Measurements from ENCODE around the gene MRPL14.
A peak's percentile ranks its signal among the peaks of the same experiment; 100 is the strongest.
"Not testable (repeated sequence)": the region's sequence is repeated elsewhere in the genome, so short reads cannot be mapped to it uniquely, and the experiment has no call there.

The MRPL14 gene

DNA sequence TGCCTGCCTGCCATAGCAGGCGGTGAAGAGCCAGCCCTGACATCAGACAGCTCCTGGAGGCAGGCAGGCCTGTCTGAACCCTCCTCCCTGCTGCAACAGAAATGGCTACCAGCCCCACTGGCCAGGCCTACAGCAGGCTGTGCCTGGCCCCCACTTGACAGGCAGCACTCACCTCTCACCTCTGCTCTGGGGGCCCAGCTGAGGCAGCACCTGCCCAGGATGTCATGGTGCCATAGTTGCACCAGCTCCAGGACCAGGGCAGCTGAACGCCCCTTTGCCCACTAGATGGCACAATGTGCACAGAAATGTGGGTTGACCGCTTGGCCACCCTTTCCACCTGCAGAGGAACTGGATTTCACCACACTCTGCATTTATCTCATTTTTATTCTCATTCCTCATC is 30.6 kb downstream of the MRPL14 start:
- DNase-seq (ENCODE audit: extremely low read depth, low read depth): no peak
- TF ChIP-seq, protein P1, sequence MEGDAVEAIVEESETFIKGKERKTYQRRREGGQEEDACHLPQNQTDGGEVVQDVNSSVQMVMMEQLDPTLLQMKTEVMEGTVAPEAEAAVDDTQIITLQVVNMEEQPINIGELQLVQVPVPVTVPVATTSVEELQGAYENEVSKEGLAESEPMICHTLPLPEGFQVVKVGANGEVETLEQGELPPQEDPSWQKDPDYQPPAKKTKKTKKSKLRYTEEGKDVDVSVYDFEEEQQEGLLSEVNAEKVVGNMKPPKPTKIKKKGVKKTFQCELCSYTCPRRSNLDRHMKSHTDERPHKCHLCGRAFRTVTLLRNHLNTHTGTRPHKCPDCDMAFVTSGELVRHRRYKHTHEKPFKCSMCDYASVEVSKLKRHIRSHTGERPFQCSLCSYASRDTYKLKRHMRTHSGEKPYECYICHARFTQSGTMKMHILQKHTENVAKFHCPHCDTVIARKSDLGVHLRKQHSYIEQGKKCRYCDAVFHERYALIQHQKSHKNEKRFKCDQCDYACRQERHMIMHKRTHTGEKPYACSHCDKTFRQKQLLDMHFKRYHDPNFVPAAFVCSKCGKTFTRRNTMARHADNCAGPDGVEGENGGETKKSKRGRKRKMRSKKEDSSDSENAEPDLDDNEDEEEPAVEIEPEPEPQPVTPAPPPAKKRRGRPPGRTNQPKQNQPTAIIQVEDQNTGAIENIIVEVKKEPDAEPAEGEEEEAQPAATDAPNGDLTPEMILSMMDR (IDR thresholded peaks at IDR 0.05; ENCODE audit: low read depth, low read length, missing control alignments): peak; percentile 77
- no peak overlapping the region for H3K4me3 ChIP-seq (replicated peaks; ENCODE audit: low read depth, low read length)

DNA sequence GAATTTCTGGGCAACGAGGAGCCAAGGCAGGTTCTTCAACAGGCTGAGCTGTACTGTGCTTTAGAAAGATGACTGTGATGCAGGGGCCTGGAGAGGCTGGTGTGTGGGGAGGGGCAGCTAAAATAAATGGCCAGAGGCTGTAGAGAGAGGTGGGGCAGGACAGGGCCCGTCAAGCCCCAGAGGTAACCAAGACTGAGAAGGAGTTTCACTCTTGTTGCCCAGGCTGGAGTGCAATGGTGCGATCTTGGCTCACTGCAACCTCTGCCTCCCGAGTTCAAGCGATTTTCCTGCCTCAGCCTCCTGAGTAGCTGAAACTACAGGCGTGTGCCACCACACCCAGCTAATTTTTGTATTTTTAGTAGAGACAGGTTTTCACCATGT is 32.0 kb downstream of the MRPL14 start:
- DNase-seq (ENCODE audit: extremely low read depth, low read depth); H3K4me3 ChIP-seq (replicated peaks; ENCODE audit: low read depth, low read length): not testable (repeated sequence)

DNA sequence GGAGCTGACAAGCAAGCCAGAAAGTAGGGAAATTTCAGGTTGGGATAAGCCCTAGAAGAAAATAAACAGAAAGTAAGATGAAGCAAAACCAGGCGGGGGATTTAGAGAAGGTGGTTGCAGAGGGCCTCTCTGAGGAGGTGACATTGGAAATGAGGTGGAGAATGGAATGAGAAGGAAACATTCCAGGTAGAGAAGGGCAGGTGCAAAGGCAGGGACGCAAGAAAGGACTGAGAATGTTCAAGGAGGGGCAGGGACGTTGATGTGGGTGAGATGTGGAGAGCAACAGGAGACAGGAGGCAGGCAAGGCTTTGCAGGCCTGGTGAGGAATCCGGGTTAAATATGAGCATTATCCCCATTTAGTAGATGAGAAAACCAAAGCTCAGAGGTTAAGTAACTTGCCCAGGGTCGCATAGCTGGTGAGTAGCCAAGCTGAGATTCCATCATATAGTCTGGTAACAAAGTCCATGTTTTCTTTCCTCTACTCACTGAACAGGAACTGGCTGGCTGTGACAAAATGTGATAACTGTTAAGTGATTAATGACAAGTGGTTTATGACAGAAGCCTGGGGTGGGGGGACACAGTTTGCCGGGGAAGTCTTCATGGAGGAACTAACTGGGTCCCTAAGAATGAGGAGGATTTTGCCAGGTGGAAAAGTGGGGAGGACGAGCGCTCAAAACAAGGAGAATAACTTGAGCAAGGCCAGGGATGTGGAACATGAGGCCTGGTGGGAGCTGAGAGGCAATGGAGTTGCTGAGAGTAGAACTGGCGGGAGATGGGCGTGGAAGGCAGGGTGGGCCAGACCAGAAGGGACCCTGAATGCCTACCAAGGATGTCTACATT is 32.6 kb downstream of the MRPL14 start:
- H3K4me3 ChIP-seq (replicated peaks; ENCODE audit: low read depth, low read length): no peak overlapping the region
- TF ChIP-seq, protein P1 (IDR thresholded peaks at IDR 0.05; ENCODE audit: low read depth, low read length, missing control alignments): no peak
- DNase-seq (ENCODE audit: extremely low read depth, low read depth): no peak

DNA sequence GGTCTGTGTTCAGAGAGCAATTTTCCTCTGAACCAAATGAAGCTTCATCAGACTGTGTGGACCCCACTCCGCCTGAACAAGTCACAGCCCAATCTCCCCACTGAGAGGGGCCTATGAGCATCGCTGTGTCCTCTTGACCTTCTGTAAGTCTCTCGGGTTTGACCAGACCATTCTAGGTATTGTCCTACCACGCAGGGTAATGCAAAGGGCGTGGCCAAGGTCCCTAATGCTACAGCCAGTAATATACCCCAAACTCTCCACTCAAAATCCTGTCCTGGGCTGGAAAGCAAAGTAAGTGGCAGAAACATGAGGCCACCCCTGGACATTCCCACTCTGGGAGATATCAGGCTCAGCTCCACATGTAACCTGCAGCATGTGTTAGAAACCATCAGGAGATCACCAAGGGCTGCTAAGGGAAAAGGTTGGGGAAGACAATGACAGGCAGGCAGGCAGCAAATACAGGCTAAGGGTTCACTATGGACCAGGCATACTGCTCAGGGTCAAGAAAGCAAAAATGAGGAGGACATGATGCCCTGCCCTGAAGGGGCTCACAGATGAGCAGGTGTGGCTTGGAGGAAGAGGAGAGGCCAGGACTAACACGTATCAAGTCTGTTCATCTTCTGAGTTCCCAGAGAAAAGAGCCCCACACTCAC is 33.4 kb downstream of the MRPL14 start:
- no peak for DNase-seq (ENCODE audit: extremely low read depth, low read depth)

DNA sequence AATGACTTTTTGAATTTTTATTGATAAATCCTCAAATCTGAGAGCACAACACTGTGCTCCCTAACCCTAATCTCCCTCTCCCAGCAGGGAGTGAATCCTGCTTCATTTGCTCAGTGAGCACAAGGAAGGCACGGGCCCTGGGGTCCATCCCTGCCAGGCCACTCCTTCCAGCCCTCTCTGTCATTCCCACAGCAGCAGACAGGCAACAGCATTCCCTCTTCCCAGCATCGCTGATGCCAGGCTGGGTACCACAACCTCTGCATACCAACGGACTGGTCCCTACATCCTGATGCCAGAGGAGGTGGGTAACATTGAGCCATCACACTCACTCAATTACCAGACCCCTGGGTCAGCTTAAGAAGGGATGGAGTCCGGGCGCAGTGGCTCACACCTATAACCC is 34.2 kb downstream of the MRPL14 start:
- TF ChIP-seq, protein P1 (IDR thresholded peaks at IDR 0.05; ENCODE audit: low read depth, low read length, missing control alignments): no peak
- no peak overlapping the region for H3K4me3 ChIP-seq (replicated peaks; ENCODE audit: low read depth, low read length)
- no peak for DNase-seq (ENCODE audit: extremely low read depth, low read depth)

More for the DNA sequence above, 33.4 kb downstream of the MRPL14 start:
- no peak overlapping the region for H3K4me3 ChIP-seq (replicated peaks; ENCODE audit: low read depth, low read length)
- TF ChIP-seq, protein P1 (IDR thresholded peaks at IDR 0.05; ENCODE audit: low read depth, low read length, missing control alignments): no peak

DNA sequence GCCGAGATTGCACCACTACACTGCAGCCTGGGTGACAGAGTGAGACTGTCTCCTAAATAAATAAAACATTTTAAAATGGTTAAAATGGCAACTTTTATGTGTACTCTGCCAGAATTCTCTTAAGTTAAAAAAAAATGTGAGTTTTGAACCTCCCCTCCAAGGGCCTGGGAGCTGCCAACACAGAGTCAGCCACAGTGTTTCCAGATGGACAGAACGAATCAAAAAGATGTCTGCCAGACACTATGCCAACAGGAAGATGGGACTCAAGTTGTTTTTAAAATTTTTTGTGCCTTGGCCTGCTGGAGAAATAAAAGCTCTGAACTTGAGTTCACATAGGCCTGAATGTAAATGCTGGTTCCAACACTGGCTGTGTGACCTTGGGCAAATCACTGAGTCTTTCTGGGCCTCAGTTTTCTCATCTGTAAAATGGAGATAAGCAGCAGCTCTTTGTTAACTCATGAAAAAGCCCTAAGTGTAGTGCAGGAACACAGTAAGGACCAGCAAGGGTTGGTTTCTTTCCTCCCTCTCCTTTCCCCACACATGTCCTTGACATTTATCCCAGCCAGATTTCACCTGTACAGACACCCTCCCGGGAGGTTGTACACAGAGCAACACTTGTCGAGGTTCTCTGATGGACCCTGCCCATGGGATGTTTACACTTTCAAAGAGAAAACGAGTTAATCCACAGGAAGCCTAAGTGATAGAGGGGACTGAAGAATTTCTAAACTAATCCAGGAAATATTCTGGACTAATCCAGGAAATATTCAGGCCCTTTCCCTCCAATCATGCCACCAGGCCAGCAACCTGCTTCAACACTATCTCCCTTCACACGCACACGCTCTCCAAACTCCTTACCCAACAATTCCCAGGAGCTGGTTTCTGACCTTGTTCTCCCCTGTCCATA is 35.0 kb downstream of the MRPL14 start:
- DNase-seq (ENCODE audit: extremely low read depth, low read depth): no peak
- H3K4me3 ChIP-seq (replicated peaks; ENCODE audit: low read depth, low read length): no peak overlapping the region
- TF ChIP-seq, protein P1 (IDR thresholded peaks at IDR 0.05; ENCODE audit: low read depth, low read length, missing control alignments): no peak

DNA sequence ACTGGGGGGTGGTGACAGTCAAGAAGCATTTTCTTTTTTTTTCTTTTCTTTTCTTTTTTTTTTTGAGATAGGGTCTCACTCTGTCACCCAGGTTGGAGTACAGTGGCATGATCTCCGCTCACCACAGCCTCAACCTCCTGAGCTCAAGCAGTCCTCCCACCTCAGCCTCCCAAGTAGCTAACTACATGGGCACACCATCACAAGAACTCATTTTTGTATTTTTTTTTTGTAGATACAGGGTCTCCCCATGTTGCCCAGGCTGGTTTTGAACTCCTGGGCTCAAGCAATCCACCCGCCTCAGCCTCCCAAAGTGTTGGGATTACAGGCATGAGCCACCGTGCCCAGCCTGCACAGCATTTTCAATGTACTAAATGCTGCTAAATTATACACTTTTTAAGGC is 35.9 kb downstream of the MRPL14 start:
- not testable (repeated sequence) for DNase-seq (ENCODE audit: extremely low read depth, low read depth); H3K4me3 ChIP-seq (replicated peaks; ENCODE audit: low read depth, low read length)

Measured in HFF-Myc (cell line).